Transverse colon (tissue), 4 donors: Measurements from ENCODE around the gene SLC16A1. TPM values are rescaled to one million over a fixed set of nuclear protein-coding genes. Genes with fewer than 3 reads are reported as not detected.
"Not testable (repeated sequence)": the region's sequence is repeated elsewhere in the genome, so short reads cannot be mapped to it uniquely, and the experiment has no call there.

ENCODE experiments used
- DNase-seq: peaks from one replicate; pipeline ENCODE4 v3.0.0-alpha.2; 2019
- H3K27ac ChIP-seq, 4 donors: fragments of 200-600 bp; sonication (generic); 2 replicates each; pipeline ENCODE4 v1.5.1; 2016 to 2018; ENCODE audit warnings: inconsistent platforms in 4 of 4
- H3K27me3 ChIP-seq: fragments of 200-600 bp; sonication (generic); 2 replicates; pipeline ENCODE4 v1.5.1; 2017; ENCODE audit warnings: inconsistent platforms
- H3K36me3 ChIP-seq, 4 donors: fragments of 200-600 bp; sonication (generic); 2 replicates each; pipeline ENCODE4 v1.5.1; 2017 to 2019; ENCODE audit warnings: inconsistent platforms in 4 of 4
- H3K4me1 ChIP-seq, 4 donors: fragments of 200-600 bp; sonication (generic); 2 replicates each; pipeline ENCODE4 v1.5.1; 2017 to 2020; ENCODE audit warnings: inconsistent platforms in 4 of 4
- H3K4me3 ChIP-seq, 4 donors: fragments of 200-600 bp; sonication (generic); 1 replicate in 1 of 4; 2 replicates in 3 of 4; pipeline versions ENCODE4 v1.5.1 to v1.6.1; 2017 to 2019; ENCODE audit warnings: inconsistent platforms in 4 of 4
- H3K9me3 ChIP-seq, 2 donors: fragments of 200-600 bp; sonication (generic); 2 replicates each; pipeline ENCODE4 v1.5.1; 2017 to 2019; ENCODE audit warnings: inconsistent platforms in 2 of 2
- EP300 ChIP-seq: sonication (generic); formaldehyde crosslinking; IDR thresholded peaks from one replicate; pipeline ENCODE4 v1.6.1; 2017; ENCODE audit warnings: antibody characterized with exemption, low read depth
- POLR2A ChIP-seq: fragments of 450-650 bp; IDR thresholded peaks from one replicate; pipeline ENCODE4 v1.6.1; 2016; ENCODE audit warnings: antibody characterized with exemption, mild to moderate bottlenecking, moderate library complexity
- POLR2AphosphoS5 ChIP-seq, 3 donors: sonication (generic); formaldehyde crosslinking; IDR thresholded peaks; one replicate each; pipeline ENCODE4 v1.6.1; 2016; ENCODE audit warnings: antibody characterized with exemption in 3 of 3
- WGBS, 2 donors: methylation state at CpG; one replicate each; pipeline ENCODE4 v1.1.5; 2018; ENCODE audit warnings: low coverage in 1 of 2; 5-methylcytosine and 5-hydroxymethylcytosine counted together
- in situ Hi-C, 4 donors: fragments of 200-750 bp; cut with MboI; loops; one replicate each; pipeline versions ENCODE4 v1.15.0 to v1.15.1; 2017; ENCODE audit warnings: low sequenced_read_pairs in 3 of 4, low pct_ligation_motif_present in 1 of 4, low pct_unique_long_range_greater_than_20kb in 1 of 4
- intact Hi-C: fragments of 100-400 bp; cut with DNase I; formaldehyde crosslinking; loops from one replicate; pipeline ENCODE4 v1.15.1; 2023; ENCODE audit warnings: low total_unique reads
- total RNA-seq, 4 donors: library from RNA; depleted of rRNA; stranded (reverse); fragments of >200 nt; gene quantifications; one replicate each; pipeline ENCODE4 v1.1.0, GENCODE V29; 2016
- TF ChIP-seq, protein P1 (sequence below), 5 experiments: fragments of 200-600 bp in 3 of 5; fragments of 450-650 bp in 2 of 5; sonication (generic) in 3 of 5; IDR thresholded peaks; 1 replicate in 2 of 5; 2 replicates in 3 of 5; pipeline ENCODE4 v1.5.1; 2016 to 2017; ENCODE audit warnings: antibody characterized with exemption in 5 of 5, inconsistent platforms in 3 of 5, mild to moderate bottlenecking in 2 of 5, moderate library complexity in 1 of 5

Gene SLC16A1
- total RNA-seq, 4 donors from 2014 or later, result 21.5 to 177 (median 109) TPM

DNA sequence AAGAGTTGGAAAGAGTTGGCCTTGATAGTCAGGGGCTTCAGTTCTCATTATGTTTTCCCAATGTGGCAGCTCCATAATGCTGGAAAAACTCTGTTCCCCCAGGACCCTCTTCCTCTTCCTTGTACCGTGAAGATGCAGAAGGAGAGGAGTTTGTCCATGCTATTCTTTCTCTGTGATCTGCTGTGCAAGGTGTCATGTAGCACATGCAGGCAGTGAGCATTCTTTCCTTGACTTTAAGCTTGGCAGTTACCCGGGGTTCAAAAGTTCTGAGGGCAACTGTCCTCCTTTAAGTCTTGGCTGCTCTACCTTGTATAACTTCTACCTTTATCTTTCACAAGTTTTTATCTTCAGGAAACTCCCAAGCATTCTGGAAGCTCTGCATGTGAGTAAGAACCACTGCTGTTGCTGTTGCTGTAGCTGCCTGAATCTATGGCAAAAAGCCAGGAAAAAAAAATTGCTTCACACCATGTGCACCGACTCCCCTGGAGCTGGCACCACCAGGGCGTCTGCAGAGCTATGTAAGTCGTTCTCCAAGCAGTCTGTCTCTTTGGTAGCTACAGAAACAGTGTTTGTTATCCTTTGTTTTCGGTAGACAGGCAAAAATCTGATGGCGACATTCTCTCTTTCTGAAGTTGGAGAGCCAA is 42.7 kb upstream of the SLC16A1 start:
- intact Hi-C loops (loop anchor here (5.0 kb wide), 1 partner anchor 41 kb away; the partner anchor contains the start of gene SLC16A1), in situ Hi-C loops (no loop called here)
- Histone ChIP-seq H3K4me3 (no peak overlapping the region), H3K36me3 (no peaks in the 10 kb centered on the region), H3K9me3 (no peaks in the 10 kb centered on the region), H3K4me1 (peaks cover 0 to 10% (median 1%) of the 10 kb centered on the region in 4 donors), H3K27ac (peak overlapping the region; percentile 65 to 80 (median 76)), H3K27me3 (no peaks in the 10 kb centered on the region)
- 43 to 76% methylated on average over 2 to 7 of the region's 7 CpGs for WGBS, 2 donors
- DNase-seq, result no peak
- TF ChIP-seq EP300 (no peak), POLR2AphosphoS5 (IDR thresholded peaks at IDR 0.05) (no peak), POLR2A (no peak)
- TF ChIP-seq, protein P1, sequence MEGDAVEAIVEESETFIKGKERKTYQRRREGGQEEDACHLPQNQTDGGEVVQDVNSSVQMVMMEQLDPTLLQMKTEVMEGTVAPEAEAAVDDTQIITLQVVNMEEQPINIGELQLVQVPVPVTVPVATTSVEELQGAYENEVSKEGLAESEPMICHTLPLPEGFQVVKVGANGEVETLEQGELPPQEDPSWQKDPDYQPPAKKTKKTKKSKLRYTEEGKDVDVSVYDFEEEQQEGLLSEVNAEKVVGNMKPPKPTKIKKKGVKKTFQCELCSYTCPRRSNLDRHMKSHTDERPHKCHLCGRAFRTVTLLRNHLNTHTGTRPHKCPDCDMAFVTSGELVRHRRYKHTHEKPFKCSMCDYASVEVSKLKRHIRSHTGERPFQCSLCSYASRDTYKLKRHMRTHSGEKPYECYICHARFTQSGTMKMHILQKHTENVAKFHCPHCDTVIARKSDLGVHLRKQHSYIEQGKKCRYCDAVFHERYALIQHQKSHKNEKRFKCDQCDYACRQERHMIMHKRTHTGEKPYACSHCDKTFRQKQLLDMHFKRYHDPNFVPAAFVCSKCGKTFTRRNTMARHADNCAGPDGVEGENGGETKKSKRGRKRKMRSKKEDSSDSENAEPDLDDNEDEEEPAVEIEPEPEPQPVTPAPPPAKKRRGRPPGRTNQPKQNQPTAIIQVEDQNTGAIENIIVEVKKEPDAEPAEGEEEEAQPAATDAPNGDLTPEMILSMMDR (IDR thresholded peaks at IDR 0.05), result no peak

DNA sequence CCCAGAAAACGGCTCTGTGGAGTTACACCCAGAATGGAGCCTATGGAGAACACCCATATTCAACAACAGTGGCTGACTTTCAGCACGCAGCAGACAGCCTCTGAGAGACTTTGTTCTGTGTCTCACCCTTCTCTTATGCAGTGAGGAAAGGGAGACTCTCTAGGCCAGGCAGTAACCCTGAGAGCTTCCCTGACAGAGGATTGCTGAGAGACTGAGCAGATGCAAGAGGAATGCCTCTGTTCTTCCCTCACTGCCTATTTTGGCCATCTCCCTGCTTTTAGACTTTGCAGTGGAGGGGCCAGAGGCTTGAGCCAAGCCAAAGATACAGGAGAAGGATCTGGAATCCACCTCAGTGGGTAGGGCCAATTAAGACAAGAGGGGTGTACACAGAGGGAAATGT is 41.8 kb upstream of the SLC16A1 start:
- in situ Hi-C loops, result no loop called here
- Histone ChIP-seq H3K27me3 (no peaks in the 10 kb centered on the region), H3K4me3 (no peak overlapping the region), H3K36me3 (no peaks in the 10 kb centered on the region), H3K4me1 (peaks cover 0 to 10% (median 1%) of the 10 kb centered on the region in 4 donors), H3K27ac (peak overlapping the region; percentile 65 to 80 (median 76)), H3K9me3 (no peaks in the 10 kb centered on the region)
- DNase-seq, result no peak
- TF ChIP-seq, protein P1 (IDR thresholded peaks at IDR 0.05), result no peak
- TF ChIP-seq EP300, result peak; percentile 20
- peak; percentile 32 to 81 (median 32) for TF ChIP-seq POLR2AphosphoS5 (IDR thresholded peaks at IDR 0.05)
- TF ChIP-seq POLR2A, result no peak
- 60 to 89% methylated on average over 1 to 2 of the region's 2 CpGs for WGBS, 2 donors
- intact Hi-C loops, result loop anchor here (5.0 kb wide), 1 partner anchor 40 kb away; the partner anchor contains the start of gene SLC16A1

DNA sequence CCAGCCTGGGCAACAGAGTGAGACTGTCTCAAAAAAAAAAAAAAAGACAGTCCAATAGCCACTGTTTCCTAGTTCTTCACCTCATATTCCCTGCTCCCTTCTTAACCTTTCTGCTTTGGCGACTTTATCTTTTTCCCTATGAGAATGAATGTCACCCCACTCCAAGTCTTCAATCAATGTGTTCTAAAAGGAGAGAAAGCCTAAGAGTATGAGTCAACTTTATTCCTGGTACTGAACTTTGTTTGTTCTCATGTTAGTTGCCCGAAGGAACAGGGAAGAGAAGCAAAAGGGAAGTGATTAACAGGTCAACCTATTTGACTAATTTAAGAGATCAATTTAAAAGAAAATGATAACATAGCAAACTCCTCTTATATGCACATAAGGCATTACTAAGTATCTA is 39.9 kb upstream of the SLC16A1 start:
- in situ Hi-C loops, result no loop called here
- Histone ChIP-seq H3K36me3 (no peaks in the 10 kb centered on the region), H3K4me1 (peaks cover 0 to 10% (median 2%) of the 10 kb centered on the region in 4 donors), H3K27ac (peak overlapping the region; percentile 65 to 80 (median 76)), H3K27me3 (no peaks in the 10 kb centered on the region), H3K9me3 (no peaks in the 10 kb centered on the region), H3K4me3 (no peak overlapping the region)
- TF ChIP-seq EP300 (no peak), POLR2AphosphoS5 (IDR thresholded peaks at IDR 0.05) (no peak), POLR2A (no peak)
- TF ChIP-seq, protein P1 (IDR thresholded peaks at IDR 0.05), result no peak
- no peak for DNase-seq
- intact Hi-C loops, result loop anchor here (5.0 kb wide), 1 partner anchor 39 kb away; the partner anchor contains the start of gene SLC16A1
- WGBS, 2 donors, result 55 to 73% methylated on average over 2 of the region's 2 CpGs

DNA sequence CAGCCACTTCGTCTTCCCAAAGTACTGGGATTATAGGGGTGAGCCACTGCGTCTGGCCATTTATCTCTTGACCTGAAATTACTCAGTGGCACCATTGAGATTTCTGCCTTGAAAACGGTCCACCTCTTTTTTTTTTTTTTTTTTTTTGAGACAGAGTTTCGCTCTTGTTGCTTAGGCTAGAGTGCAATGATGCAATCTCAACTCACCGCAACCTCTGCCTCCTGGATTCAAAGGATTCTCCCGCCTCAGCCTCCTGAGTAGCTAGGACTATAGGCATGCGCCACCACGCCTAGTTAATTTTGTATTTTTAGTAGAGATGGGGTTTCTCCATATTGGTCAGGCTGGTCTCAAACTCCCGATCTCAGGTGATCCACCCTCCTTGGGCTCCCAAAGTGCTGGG is 39.0 kb upstream of the SLC16A1 start:
- H3K27me3 ChIP-seq, H3K4me3 ChIP-seq, H3K9me3 ChIP-seq, H3K4me1 ChIP-seq, in situ Hi-C loops, DNase-seq, H3K36me3 ChIP-seq: not testable (repeated sequence)
- intact Hi-C loops, result loop anchor here (5.0 kb wide), 1 partner anchor 38 kb away; the partner anchor contains the start of gene SLC16A1
- peak overlapping the region; percentile 65 to 78 (median 72) for H3K27ac ChIP-seq
- WGBS, 2 donors, result 91 to 93% methylated on average over 8 to 9 of the region's 9 CpGs
